GM19372 (cell line): ENCODE measurements around the gene ZNF205.
"Not testable (repeated sequence)": the region's sequence is repeated elsewhere in the genome, so short reads cannot be mapped to it uniquely, and the experiment has no call there.

ENCODE experiments used
- ATAC-seq: cut with Tn5 transposase; IDR thresholded peaks from one replicate; pipeline ENCODE4 v1.9.1; 2021; ENCODE audit warnings: mild to moderate bottlenecking, low read depth, moderate library complexity; ENCODE audit not compliant: unreplicated experiment

The ZNF205 gene

GRCh38 chr16:3129137-3130131, 17.0 kb downstream of the ZNF205 start:
- ATAC-seq = peak; percentile 48

GRCh38 chr16:3131755-3132377, 19.5 kb downstream of the ZNF205 start:
- no peak for ATAC-seq

- ATAC-seq = no peak
These were observed 21.5 kb downstream of the ZNF205 start for GRCh38 chr16:3133844-3134243.

- ATAC-seq = peak; percentile 94
These were observed 22.1 kb downstream of the ZNF205 start, which contains the start of gene ZNF213 for GRCh38 chr16:3134338-3135125. TSS of gene ZNF213 (plus strand) at chr16:3135029. CDS start at chr16:3137281, 2,252 bp downstream.

GRCh38 chr16:3135126-3135715, 22.8 kb downstream of the ZNF205 start:
- no peak for ATAC-seq

- no peak for ATAC-seq
These were observed 24.9 kb downstream of the ZNF205 start for GRCh38 chr16:3137267-3137666.

GRCh38 chr16:3138342-3138741, 26.0 kb downstream of the ZNF205 start:
- ATAC-seq = no peak

- ATAC-seq = no peak
These were observed 26.5 kb downstream of the ZNF205 start for GRCh38 chr16:3138823-3139426.

GRCh38 chr16:3139561-3139960, 27.2 kb downstream of the ZNF205 start:
- not testable (repeated sequence) for ATAC-seq

- no peak for ATAC-seq
These were observed 28.4 kb downstream of the ZNF205 start for GRCh38 chr16:3140603-3141427.

GRCh38 chr16:3141781-3142311, 29.5 kb downstream of the ZNF205 start:
- no peak for ATAC-seq

- no peak for ATAC-seq
These were observed 29.9 kb downstream of the ZNF205 start for GRCh38 chr16:3142327-3142726.

GRCh38 chr16:3142770-3143169, 30.4 kb downstream of the ZNF205 start:
- ATAC-seq = no peak

GRCh38 chr16:3143189-3143588, 30.8 kb downstream of the ZNF205 start:
- ATAC-seq = no peak

GRCh38 chr16:3143598-3144320, 31.4 kb downstream of the ZNF205 start:
- ATAC-seq = no peak

- no peak for ATAC-seq
These were observed 32.1 kb downstream of the ZNF205 start for GRCh38 chr16:3144321-3144983.

- no peak for ATAC-seq
These were observed 32.8 kb downstream of the ZNF205 start for GRCh38 chr16:3145151-3145550.

GRCh38 chr16:3145660-3146059, 33.3 kb downstream of the ZNF205 start:
- no peak for ATAC-seq
